Gastrocnemius medialis (tissue), 4 donors: Measurements from ENCODE around the gene NQO2.

Experiments
- POLR2A ChIP-seq, 2 donors: fragments of 450-650 bp; IDR thresholded peaks; one replicate each; pipeline ENCODE4 v1.6.1; 2017; ENCODE audit warnings: antibody characterized with exemption in 2 of 2, mild to moderate bottlenecking in 2 of 2, moderate library complexity in 2 of 2
- TF ChIP-seq, protein P1 (sequence below), 5 experiments: fragments of 450-650 bp in 3 of 5; fragments of 200-600 bp in 2 of 5; sonication (generic) in 2 of 5; IDR thresholded peaks in 4 of 5; conservative IDR thresholded peaks in 1 of 5; 1 replicate in 4 of 5; 2 replicates in 1 of 5; pipeline ENCODE4 v1.5.1; 2016 to 2019; ENCODE audit warnings: antibody characterized with exemption in 5 of 5, mild to moderate bottlenecking in 3 of 5, moderate library complexity in 3 of 5

DNA sequence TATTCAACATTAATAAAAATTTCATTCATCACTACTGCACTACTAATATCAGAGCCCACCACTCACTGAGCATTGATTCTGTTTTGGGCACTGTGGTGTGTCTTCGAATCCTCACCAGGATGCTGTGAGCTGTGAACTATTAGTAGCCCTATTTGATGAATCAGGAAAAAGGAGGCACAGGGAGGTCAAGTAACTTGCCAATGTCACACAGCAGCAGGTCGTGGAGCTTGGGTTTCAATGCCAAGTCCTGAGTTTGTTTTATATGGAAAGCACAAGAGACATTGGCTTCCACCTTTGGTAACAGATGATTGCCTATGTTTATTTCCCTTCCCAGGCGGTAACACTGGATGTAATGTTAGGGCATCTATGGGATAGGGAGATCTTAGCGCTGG lies 15.0 kb downstream of the NQO2 start:
- TF ChIP-seq, protein P1, sequence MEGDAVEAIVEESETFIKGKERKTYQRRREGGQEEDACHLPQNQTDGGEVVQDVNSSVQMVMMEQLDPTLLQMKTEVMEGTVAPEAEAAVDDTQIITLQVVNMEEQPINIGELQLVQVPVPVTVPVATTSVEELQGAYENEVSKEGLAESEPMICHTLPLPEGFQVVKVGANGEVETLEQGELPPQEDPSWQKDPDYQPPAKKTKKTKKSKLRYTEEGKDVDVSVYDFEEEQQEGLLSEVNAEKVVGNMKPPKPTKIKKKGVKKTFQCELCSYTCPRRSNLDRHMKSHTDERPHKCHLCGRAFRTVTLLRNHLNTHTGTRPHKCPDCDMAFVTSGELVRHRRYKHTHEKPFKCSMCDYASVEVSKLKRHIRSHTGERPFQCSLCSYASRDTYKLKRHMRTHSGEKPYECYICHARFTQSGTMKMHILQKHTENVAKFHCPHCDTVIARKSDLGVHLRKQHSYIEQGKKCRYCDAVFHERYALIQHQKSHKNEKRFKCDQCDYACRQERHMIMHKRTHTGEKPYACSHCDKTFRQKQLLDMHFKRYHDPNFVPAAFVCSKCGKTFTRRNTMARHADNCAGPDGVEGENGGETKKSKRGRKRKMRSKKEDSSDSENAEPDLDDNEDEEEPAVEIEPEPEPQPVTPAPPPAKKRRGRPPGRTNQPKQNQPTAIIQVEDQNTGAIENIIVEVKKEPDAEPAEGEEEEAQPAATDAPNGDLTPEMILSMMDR (IDR thresholded peaks at IDR 0.05 in 4 of 5, conservative IDR thresholded peaks at IDR 0.05 in 1 of 5) = no peak
- no peak for TF ChIP-seq POLR2A (IDR thresholded peaks at IDR 0.05)
